IPS-11a (cell line): ENCODE measurements around the gene GLIS2.

Experiments
- H3K4me3 ChIP-seq: one replicate; pipeline ENCODE4 v1.5.1; 2013; ENCODE audit warnings: low read depth, low read length, control low read depth

Gene GLIS2

DNA sequence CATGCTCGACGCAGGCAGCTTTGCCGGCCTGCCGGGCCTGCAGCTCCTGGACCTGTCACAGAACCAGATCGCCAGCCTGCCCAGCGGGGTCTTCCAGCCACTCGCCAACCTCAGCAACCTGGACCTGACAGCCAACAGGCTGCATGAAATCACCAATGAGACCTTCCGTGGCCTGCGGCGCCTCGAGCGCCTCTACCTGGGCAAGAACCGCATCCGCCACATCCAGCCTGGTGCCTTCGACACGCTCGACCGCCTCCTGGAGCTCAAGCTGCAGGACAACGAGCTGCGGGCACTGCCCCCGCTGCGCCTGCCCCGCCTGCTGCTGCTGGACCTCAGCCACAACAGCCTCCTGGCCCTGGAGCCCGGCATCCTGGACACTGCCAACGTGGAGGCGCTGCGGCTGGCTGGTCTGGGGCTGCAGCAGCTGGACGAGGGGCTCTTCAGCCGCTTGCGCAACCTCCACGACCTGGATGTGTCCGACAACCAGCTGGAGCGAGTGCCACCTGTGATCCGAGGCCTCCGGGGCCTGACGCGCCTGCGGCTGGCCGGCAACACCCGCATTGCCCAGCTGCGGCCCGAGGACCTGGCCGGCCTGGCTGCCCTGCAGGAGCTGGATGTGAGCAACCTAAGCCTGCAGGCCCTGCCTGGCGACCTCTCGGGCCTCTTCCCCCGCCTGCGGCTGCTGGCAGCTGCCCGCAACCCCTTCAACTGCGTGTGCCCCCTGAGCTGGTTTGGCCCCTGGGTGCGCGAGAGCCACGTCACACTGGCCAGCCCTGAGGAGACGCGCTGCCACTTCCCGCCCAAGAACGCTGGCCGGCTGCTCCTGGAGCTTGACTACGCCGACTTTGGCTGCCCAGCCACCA lies 65.4 kb downstream of the GLIS2 start:
- no peak overlapping the region for H3K4me3 ChIP-seq

DNA sequence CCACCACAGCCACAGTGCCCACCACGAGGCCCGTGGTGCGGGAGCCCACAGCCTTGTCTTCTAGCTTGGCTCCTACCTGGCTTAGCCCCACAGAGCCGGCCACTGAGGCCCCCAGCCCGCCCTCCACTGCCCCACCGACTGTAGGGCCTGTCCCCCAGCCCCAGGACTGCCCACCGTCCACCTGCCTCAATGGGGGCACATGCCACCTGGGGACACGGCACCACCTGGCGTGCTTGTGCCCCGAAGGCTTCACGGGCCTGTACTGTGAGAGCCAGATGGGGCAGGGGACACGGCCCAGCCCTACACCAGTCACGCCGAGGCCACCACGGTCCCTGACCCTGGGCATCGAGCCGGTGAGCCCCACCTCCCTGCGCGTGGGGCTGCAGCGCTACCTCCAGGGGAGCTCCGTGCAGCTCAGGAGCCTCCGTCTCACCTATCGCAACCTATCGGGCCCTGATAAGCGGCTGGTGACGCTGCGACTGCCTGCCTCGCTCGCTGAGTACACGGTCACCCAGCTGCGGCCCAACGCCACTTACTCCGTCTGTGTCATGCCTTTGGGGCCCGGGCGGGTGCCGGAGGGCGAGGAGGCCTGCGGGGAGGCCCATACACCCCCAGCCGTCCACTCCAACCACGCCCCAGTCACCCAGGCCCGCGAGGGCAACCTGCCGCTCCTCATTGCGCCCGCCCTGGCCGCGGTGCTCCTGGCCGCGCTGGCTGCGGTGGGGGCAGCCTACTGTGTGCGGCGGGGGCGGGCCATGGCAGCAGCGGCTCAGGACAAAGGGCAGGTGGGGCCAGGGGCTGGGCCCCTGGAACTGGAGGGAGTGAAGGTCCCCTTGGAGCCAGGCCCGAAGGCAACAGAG lies 66.3 kb downstream of the GLIS2 start:
- H3K4me3 ChIP-seq = no peak overlapping the region

DNA sequence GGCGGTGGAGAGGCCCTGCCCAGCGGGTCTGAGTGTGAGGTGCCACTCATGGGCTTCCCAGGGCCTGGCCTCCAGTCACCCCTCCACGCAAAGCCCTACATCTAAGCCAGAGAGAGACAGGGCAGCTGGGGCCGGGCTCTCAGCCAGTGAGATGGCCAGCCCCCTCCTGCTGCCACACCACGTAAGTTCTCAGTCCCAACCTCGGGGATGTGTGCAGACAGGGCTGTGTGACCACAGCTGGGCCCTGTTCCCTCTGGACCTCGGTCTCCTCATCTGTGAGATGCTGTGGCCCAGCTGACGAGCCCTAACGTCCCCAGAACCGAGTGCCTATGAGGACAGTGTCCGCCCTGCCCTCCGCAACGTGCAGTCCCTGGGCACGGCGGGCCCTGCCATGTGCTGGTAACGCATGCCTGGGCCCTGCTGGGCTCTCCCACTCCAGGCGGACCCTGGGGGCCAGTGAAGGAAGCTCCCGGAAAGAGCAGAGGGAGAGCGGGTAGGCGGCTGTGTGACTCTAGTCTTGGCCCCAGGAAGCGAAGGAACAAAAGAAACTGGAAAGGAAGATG lies 67.0 kb downstream of the GLIS2 start:
- H3K4me3 ChIP-seq = no peak overlapping the region

DNA sequence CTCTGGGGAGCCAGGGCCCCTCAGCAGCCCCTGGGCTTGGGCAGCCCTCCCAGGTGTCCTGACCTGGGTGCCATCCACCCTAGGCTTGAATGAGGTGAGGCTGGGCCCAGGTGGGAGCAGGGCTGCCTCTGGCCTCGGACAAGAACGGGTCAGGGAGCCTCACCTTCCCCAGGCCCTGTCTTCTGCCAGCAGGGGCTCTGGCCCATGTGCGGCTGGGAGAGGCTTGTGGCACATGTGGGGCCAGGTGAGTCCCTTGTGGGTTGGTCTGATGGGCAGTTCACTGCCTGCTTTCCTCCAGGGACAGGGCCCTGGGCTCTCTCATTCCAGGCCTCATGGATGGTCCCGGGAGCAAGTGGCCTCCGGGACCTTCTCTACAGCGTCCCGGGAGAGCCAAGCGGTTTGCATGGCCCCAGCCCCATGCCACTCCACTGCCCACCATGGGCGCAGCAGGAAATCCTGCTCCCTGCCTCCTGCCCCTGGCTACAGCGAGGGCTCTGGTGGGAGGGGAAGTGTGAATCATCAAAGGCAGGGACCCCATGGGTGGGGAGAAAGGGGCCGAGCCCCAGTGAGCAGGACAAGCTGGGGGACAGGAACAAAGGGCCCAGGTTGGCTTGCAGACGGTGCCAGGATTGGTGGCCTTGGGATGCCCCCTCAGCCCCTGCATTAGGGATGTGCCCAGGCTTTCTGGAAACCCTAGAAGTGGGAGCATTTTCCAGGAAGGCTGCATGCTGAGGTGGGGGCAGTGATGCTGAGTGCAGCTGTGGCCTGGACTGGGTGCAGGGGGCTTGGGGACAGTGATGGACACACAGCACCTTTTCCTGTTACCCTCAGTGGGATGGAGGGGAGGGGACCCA lies 68.0 kb downstream of the GLIS2 start:
- H3K4me3 ChIP-seq = no peak overlapping the region

DNA sequence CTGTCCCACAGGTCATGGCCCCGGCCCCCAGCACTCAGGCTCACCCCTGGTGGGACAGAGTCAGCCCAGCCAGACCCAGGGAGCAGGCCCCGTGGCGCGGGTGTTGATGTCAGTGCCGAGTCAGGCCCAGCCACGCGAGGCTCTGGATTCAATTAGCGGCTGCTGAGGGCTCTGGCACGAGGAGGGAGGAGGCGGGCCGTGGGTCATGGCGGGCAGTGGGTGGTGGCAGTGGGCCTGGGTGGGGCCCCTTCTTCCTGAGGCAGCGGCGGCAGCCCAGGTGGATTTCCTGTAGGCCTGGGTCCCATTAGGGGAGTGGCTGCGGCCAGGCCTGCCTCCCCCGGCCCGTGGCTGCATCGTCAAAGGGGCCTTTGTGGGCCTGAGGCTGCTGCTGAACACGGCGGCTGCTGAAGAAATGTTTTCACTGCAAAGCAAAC lies 68.7 kb downstream of the GLIS2 start:
- no peak overlapping the region for H3K4me3 ChIP-seq

DNA sequence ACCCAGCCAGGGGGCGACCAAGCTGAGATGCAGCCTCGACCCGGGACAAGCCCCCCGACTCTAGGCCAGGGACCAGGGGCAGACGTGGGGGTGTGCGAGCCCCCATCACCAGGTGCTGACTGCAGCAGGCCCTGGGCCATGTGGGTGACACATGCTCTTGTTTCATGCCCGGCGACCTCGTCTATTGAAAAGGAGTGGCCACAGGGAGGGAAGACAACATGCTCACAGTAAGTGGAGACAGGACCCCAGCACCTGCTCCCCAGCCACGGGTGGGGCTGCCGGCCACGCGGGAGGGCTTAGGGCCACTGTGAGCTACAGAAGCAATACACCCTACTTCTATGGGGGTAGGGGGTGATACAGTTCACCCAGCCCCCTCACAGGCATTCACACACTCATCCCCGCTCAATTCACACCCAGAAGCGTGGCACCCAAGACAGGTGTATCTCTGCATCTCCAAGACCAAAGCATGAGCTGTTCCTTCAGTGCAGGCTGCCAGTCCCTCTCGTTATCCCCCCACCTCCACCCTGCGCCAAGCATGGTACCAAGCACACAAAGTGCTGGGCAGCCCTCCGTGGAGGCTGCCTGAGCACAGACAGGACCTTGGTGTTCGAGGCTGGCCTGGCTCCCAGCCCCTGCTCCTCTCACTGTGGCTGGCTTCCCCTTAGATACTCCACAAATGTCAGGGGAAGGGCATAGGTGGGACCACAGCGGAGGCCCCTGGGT lies 69.4 kb downstream of the GLIS2 start:
- no peak overlapping the region for H3K4me3 ChIP-seq

DNA sequence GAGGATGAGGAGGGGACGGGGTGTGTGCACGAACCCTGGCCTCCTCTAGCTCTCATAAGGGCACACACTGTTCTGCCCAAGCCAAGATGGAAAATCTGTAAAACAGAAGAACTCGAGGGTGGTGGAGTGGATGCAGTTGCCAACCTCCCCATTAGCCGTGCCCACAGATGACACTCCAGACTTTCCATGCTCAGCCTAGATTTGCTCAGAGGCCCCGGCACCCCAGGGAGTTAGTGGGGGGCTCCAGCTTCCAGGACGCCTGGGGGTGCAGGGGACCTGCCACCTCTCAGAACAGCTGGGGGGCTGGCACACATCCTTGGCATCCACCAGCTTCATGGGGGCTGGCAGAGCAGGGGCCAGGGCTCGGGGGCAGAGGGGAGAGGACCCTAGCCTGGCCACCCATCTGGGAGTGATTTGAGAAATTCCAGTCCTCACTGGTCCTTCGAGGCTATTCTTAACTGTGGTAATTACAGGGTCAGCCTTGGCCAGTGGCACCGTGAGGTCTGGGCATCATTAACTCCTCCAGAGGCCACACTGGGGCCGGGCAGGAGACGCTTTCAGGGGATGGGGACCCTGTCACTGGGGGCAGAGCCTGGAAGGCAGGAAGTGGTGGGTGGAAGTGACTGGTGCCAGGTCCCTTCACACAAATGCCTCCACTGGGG lies 70.1 kb downstream of the GLIS2 start:
- no peak overlapping the region for H3K4me3 ChIP-seq

DNA sequence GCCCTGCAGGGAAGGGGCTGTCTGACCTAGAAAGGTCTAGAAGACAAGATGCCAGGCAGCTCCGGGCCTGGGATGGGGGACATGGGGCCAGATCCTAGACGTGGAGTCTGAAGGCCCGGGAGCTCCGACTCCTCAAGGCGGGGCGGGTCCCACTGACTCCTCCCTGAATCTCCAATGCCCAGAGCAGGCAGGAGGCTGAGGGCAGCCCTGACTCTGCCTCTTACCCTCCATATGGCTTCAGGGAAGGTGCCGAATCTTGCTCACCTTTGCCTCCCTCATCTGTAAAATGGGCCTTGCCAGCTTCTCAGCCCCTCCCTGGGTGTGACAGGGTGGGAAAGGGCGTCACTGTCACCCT lies 70.6 kb downstream of the GLIS2 start:
- no peak overlapping the region for H3K4me3 ChIP-seq

DNA sequence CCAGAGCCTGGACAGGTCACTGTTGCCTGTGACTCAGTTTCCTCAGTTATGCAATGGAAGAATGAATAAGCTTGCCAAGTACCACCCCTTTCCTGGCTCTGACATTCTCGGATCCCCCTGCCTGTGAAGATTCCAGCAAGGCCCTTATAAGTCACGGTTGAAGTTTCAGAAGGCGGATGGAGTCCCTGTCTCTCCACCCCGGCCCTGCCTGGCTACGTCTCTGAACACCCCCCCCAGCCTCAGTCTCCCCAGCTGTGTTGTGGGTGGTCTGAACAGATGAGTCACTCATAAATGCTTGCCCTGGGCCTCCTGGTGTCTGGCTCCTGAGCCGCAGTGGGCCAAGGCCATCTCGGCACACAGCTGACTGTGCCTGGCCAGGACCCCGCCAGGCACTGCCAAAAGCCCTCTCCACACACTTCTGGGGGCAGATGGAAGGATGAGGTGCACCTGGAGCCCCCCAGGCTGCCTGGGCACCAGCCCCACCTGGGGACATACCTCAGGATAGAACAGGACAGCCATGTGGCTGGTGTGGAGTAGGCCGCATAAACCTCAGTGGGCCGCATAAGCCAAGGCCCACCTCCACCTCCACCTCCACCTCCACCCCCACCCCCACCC lies 71.2 kb downstream of the GLIS2 start:
- H3K4me3 ChIP-seq = no peak overlapping the region

DNA sequence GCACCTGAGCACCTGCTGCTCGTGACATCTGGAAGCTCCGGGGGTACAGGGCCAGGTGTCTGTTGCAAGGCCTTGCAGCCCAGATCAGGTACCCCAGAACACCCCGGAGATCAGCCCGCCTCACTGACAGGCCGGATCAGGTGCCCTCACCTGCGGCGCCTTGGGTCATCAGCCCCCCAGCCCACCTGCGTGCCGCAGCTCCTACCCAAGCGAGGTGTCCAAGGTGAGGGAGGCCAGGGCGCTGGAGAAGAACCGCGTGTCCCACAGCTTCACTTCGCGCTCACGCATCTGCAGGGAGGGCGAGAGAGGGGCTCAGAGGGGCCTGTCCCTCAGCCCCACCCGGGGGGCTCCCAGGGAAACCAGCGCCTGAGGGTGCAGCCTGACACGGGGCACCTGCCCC lies 71.9 kb downstream of the GLIS2 start:
- H3K4me3 ChIP-seq = no peak overlapping the region

DNA sequence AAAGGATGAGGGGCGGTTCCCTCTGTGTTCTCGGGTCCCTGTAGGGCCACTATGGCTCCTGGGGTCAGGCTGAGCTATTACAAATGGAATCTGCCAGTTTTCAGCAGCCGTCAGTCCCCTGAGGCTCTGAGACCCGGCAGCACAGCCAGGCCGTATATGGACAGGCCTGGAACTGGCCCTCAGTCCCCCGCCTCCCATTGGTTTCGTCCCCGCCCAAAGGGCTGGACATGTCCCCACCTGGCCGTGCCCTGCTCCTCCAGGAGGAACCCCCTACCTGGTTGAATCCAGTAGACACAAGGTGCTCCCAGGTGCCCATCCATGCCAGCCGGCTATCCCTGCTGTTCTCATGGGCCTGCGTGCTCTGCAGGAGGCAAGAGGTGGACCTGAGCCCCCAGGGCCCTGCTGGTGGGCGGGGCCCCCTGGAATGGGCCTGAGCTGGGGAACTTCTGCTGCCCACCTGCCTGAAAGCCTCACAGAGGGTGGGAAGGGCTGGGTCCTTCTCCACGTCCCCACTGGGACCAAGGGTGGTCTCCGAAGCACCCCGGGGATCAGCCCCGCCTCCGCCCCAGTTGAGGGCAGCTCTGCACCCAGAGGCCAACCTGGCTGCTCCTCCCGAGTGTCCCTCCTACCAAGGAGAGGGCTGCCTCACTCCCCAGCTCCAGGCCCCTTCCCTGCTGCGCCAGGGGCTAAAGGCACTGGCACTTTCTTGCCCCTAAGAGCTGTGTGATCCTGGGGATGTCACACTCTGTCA lies 72.6 kb downstream of the GLIS2 start:
- H3K4me3 ChIP-seq = no peak overlapping the region
